Adrenal gland (tissue), 12 donors: ENCODE measurements around the gene AUTS2. TPM values are rescaled to one million over a fixed set of nuclear protein-coding genes. Genes with fewer than 3 reads are reported as not detected.

ENCODE experiments used
- DNase-seq, 7 donors: peaks; one replicate each; pipeline ENCODE4 v3.0.0-alpha.2; 2019 to 2020
- H3K27ac ChIP-seq, 5 donors: fragments of 200-600 bp; sonication (generic) in 4 of 5; 1 replicate in 3 of 5; 2 replicates in 2 of 5; pipeline versions ENCODE4 v1.5.1 to v1.8.0; 2016 to 2020; ENCODE audit warnings: mild to moderate bottlenecking in 1 of 5
- H3K27me3 ChIP-seq: fragments of 200-600 bp; 2 replicates; pipeline ENCODE4 v1.8.0; 2021
- H3K36me3 ChIP-seq, 2 donors: fragments of 200-600 bp; replicated peaks in 1 of 2; 1 replicate in 1 of 2; 2 replicates in 1 of 2; pipeline versions ENCODE4 v1.5.1 to v1.8.0; 2018 to 2022
- H3K4me1 ChIP-seq, 2 donors: fragments of 200-600 bp; replicated peaks in 1 of 2; 1 replicate in 1 of 2; 2 replicates in 1 of 2; pipeline versions ENCODE4 v1.5.1 to v1.8.0; 2018 to 2021
- H3K4me3 ChIP-seq, 4 donors: fragments of 200-600 bp; sonication (generic) in 3 of 4; one replicate each; pipeline ENCODE4 v1.5.1; 2016 to 2018
- H3K9me3 ChIP-seq, 3 donors: fragments of 200-600 bp; sonication (generic) in 1 of 3; replicated peaks in 1 of 3; 1 replicate in 2 of 3; 2 replicates in 1 of 3; pipeline versions ENCODE4 v1.5.1 to v1.8.0; 2016 to 2021
- CTCF ChIP-seq, 6 experiments: fragments of 450-650 bp in 4 of 6; fragments of 200-600 bp in 2 of 6; sonication (generic) in 1 of 6; IDR thresholded peaks; 1 replicate in 5 of 6; 2 replicates in 1 of 6; pipeline versions ENCODE4 v1.5.1 to v1.8.0; 2016 to 2021; ENCODE audit warnings: antibody characterized with exemption in 6 of 6, mild to moderate bottlenecking in 2 of 6, moderate library complexity in 1 of 6
- POLR2A ChIP-seq, 2 donors: fragments of 450-650 bp; IDR thresholded peaks; one replicate each; pipeline ENCODE4 v1.6.1; 2017; ENCODE audit warnings: antibody characterized with exemption in 2 of 2, mild to moderate bottlenecking in 2 of 2, moderate library complexity in 1 of 2
- WGBS, 4 donors: extraction: QIAGEN DNeasy Blood & Tissue Kit in 2 of 4; methylation state at CpG; one replicate each; pipeline versions ENCODE4 v1.1.5 to v1.1.7; 2013 to 2017; 5-methylcytosine and 5-hydroxymethylcytosine counted together
- intact Hi-C, 2 donors: fragments of 100-400 bp; cut with DNase I; formaldehyde crosslinking; loops; one replicate each; pipeline versions ENCODE4 v1.14.1 to v1.15.0; 2022 to 2023
- polyA plus RNA-seq, 3 donors: library from polyadenylated mRNA; stranded (reverse); fragments of 200-250 nt in 2 of 3; fragments of 350-450 nt in 1 of 3; fragmentation: Illumina TruSeq in 1 of 3; extraction: RNeasy Lipid Tissue Mini Kit (QIAGEN cat#74804) in 1 of 3; gene quantifications; one replicate each; pipeline ENCODE4 v1.2.3, GENCODE V29; 2013 to 2014
- total RNA-seq, 9 donors: library from RNA; depleted of rRNA in 4 of 9; stranded (reverse); fragments of >200 nt in 4 of 9; fragments of 120-200 nt in 1 of 9; fragmentation: NEBNext Ultra II Directional in 1 of 9; extraction: Animal tissue kit (Norgen Biotek cat#: 25700) in 1 of 9; gene quantifications; one replicate each; pipeline versions ENCODE4 v1.1.0 to v1.2.4, GENCODE V29; 2013 to 2023
- donor health status: healthy with polysubstance abuse.
- donor health status: Bipolar disorder and iron deficiency.
- donor health status: DM: yes; HTN: yes; CAD: no.
- donor health status: DM: no; HTN: no; CAD: no.
- donor health status: DM: no; HTN: no; CAD: no.
- donor health status: DM: yes; HTN: yes; CAD: no.

AUTS2 gene
- total and polyA plus RNA-seq, 12 donors, result 6.4 to 44.0 (median 15.2) TPM

GRCh38 chr7:70749831-70750230 is 1151.6 kb downstream of the AUTS2 start:
- H3K27me3 ChIP-seq, result no peaks in the 10 kb centered on the region
- no peak for DNase-seq
- no peaks in the 10 kb centered on the region for H3K9me3 ChIP-seq
- TF ChIP-seq POLR2A (IDR thresholded peaks at IDR 0.05), result no peak
- no peak for TF ChIP-seq CTCF (IDR thresholded peaks at IDR 0.05)
- WGBS, 4 donors, result 67 to 78% (median 75%) methylated on average over 1 of the region's 1 CpG
- intact Hi-C loops, result no loop called here
- no peaks in the 10 kb centered on the region for H3K36me3 ChIP-seq
- H3K4me1 ChIP-seq, result no peaks in the 10 kb centered on the region
- no peak overlapping the region for H3K4me3 ChIP-seq
- no peak overlapping the region for H3K27ac ChIP-seq

- 67 to 86% (median 72%) methylated on average over 5 of the region's 5 CpGs for WGBS, 4 donors
- Histone ChIP-seq H3K9me3 (no peaks in the 10 kb centered on the region), H3K27ac (no peak overlapping the region), H3K4me1 (no peaks in the 10 kb centered on the region), H3K36me3 (no peaks in the 10 kb centered on the region), H3K27me3 (no peaks in the 10 kb centered on the region), H3K4me3 (no peak overlapping the region)
- TF ChIP-seq POLR2A (IDR thresholded peaks at IDR 0.05) (no peak), CTCF (IDR thresholded peaks at IDR 0.05) (no peak)
- peak in 1 of 7 donors; percentile 3 for DNase-seq
- intact Hi-C loops, result no loop called here
Measured at GRCh38 chr7:70751895-70752294, 1153.6 kb downstream of the AUTS2 start.

- intact Hi-C loops, result no loop called here
- Histone ChIP-seq H3K4me1 (no peaks in the 10 kb centered on the region), H3K36me3 (no peaks in the 10 kb centered on the region), H3K27me3 (no peaks in the 10 kb centered on the region), H3K27ac (no peak overlapping the region), H3K4me3 (no peak overlapping the region), H3K9me3 (no peaks in the 10 kb centered on the region)
- TF ChIP-seq CTCF (IDR thresholded peaks at IDR 0.05) (no peak), POLR2A (IDR thresholded peaks at IDR 0.05) (no peak)
- no peak for DNase-seq
- 85 to 89% (median 86%) methylated on average over 1 of the region's 1 CpG for WGBS, 4 donors
Measured at GRCh38 chr7:70752794-70753241, 1154.5 kb downstream of the AUTS2 start.

- DNase-seq, result no peak
- Histone ChIP-seq H3K27ac (no peak overlapping the region), H3K36me3 (no peaks in the 10 kb centered on the region), H3K27me3 (no peaks in the 10 kb centered on the region), H3K9me3 (no peaks in the 10 kb centered on the region), H3K4me3 (no peak overlapping the region), H3K4me1 (no peaks in the 10 kb centered on the region)
- intact Hi-C loops, result no loop called here
- TF ChIP-seq POLR2A (IDR thresholded peaks at IDR 0.05) (no peak), CTCF (IDR thresholded peaks at IDR 0.05) (no peak)
- WGBS, 4 donors, result 96 to 97% (median 96%) methylated on average over 8 of the region's 8 CpGs
Measured at GRCh38 chr7:70756789-70757188, 1158.5 kb downstream of the AUTS2 start.
